ENCODE results near the gene SLC26A6.

The SLC26A6 gene

DNA sequence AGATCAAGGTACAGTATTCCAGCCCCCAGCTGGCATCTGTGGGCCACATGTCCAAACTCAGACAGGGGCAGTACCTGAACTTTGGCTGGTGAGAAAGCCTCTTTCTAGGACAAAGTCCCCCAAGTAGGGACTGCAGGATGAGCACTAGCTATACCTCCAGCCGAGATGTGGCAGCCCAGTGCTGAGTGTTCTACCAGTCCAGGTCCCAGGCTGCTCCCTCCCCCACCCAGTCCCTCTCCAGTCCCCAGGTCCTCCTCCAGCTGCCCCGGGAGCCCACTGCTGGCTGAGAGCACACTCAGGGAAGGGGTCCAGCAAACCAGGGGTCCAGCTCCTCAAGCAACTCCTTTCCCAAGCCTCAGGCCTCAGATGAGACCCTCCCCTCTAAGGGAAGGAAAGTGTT, 1.5 kb downstream of the SLC26A6 start:
- Histone ChIP-seq H3K9me3 (no peaks in the 10 kb centered on the region), H3K36me3 (peaks cover 50% of the 10 kb centered on the region), H4K20me1 (peaks cover 16% of the 10 kb centered on the region), H3K9ac (peak overlapping the region; percentile 34; the same call in 1 of the 2 replicates), H3K4me1 (peaks cover 33% of the 10 kb centered on the region), H3K4me2 (peak overlapping the region; percentile 99), H3K27ac (no peak overlapping the region), H3K4me3 (no peak overlapping the region; the same call in 1 of the 2 replicates), H3K27me3 (no peaks in the 10 kb centered on the region)
- no peak for TF ChIP-seq Cebpa-rat (IDR thresholded peaks at IDR 0.05)

DNA sequence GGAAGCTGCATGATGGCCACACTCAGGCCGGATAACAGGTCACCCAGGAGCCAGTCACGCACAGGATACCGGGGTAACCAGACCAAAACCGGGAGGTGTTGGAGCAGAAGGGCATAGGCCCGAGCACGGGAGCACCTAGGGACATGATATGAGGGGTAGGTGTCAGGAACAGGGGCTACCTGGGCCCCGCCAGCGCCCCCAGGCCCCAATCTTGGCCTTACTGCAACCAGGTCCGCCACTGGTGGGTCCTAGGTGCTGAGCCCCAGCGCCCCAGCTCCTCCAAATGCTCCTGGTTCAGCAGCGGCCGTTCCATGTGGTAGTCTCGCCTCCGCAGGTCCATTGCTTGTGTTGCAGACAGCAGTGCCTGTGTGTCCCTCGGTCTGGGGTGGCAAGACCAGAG, 2.0 kb downstream of the SLC26A6 start:
- TF ChIP-seq Cebpa-rat (IDR thresholded peaks at IDR 0.05): no peak
- Histone ChIP-seq H3K27ac (no peak overlapping the region), H3K27me3 (no peaks in the 10 kb centered on the region), H3K4me3 (no peak overlapping the region), H3K36me3 (peaks cover 55% of the 10 kb centered on the region), H3K4me1 (peaks cover 33% of the 10 kb centered on the region), H3K4me2 (no peak overlapping the region), H4K20me1 (peaks cover 16% of the 10 kb centered on the region), H3K9me3 (no peaks in the 10 kb centered on the region), H3K9ac (peak overlapping the region; percentile 34; the same call in 1 of the 2 replicates)

DNA sequence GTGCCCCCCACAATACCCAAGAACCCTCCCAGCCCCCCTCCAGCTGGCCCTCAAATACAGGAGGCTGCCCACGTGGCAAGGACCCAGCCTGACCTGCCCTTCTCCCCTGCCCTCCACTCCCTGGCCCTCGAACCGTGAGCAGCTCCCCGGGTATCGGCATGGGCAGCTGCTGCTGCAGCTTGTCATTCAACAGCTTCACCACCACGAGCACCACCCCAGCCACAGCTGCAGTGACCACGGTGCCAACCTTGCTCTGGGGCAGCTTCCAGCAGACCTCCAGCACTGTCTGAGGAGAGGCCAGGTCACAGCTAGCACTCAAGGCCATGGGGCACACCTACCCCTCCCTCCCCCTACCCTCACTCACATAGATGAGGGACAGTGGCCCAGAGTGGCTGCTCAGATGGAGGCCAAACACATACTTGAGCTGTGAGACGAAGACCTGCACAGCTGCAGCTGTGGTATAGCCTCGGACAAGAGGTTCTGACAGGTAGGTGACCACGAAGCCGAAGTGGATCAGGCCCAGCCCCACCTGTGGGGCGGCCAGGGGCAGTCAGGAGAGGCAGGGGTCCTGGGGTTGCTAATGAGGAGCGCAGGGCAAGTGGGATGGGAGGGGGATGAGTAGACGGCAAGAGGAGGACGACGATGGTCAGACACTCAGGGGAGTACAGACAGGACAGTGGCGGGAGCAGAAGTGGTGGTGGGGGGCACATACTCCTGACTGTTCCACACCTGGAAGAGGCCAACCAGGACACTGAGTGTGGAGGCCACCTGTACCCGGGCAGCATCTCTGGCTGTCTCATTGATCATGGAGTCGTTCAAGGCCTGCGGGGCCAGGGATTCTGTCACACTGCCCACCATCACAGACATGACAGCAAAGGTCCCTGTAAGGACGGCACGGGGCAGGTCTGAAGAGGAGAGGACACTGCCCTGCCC, 3.5 kb downstream of the SLC26A6 start:
- H3K4me3 ChIP-seq: no peak overlapping the region
- no peak overlapping the region for H3K9ac ChIP-seq
- no peak overlapping the region for H3K4me2 ChIP-seq
- H3K27ac ChIP-seq: no peak overlapping the region
- no peaks in the 10 kb centered on the region for H3K27me3 ChIP-seq
- H3K9me3 ChIP-seq: no peaks in the 10 kb centered on the region
- TF ChIP-seq Cebpa-rat (IDR thresholded peaks at IDR 0.05): no peak
- H4K20me1 ChIP-seq: peaks cover 16% of the 10 kb centered on the region
- peaks cover 26% of the 10 kb centered on the region for H3K4me1 ChIP-seq
- peaks cover 70% of the 10 kb centered on the region for H3K36me3 ChIP-seq

DNA sequence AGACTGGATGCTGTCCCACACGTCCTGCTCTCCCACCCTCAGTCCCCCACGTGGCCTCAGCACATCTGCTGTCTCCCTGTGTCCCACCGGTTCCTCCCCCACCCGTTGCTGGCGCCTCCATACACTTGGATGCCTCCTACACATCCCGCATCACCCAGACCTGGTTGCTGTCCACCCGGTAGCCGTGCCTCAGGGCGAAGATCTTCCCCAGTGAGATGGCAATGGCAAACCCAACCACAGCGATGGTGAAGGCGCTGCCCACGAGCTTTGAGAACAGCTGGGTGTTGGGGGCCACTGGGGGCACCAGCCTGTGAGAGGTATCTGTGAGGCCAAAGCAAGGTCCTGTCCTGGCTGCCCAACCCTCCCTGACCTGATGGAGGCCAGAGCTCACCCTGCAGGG, 4.4 kb downstream of the SLC26A6 start:
- Histone ChIP-seq H3K27me3 (no peaks in the 10 kb centered on the region), H3K4me1 (peaks cover 16% of the 10 kb centered on the region), H3K4me2 (no peak overlapping the region), H3K27ac (no peak overlapping the region), H3K9ac (no peak overlapping the region), H3K9me3 (no peaks in the 10 kb centered on the region), H3K36me3 (peaks cover 79% of the 10 kb centered on the region), H3K4me3 (no peak overlapping the region), H4K20me1 (peaks cover 16% of the 10 kb centered on the region)
- no peak for TF ChIP-seq Cebpa-rat (IDR thresholded peaks at IDR 0.05)

DNA sequence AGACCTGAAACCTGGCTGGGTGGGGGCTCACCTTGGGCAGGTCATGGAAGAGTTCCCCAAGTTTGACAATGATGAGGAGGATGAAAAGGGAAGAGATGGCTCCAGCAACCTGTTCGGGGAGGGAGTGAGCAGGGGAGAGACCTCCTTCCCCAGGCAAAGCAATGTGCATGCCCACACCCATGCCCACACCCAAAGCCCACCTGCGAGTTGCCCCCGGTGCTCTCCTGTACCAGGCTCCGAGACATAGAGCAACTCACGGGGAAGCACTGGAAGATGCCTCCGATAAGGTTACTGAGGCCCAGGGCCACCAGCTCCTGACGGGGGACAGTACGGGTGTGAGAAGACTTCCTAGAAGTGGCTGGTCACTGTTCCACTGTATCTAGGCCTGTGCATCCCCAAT, 4.9 kb downstream of the SLC26A6 start:
- Histone ChIP-seq H3K9me3 (no peaks in the 10 kb centered on the region), H3K4me3 (no peak overlapping the region), H3K4me2 (no peak overlapping the region), H4K20me1 (peaks cover 16% of the 10 kb centered on the region), H3K27ac (no peak overlapping the region), H3K4me1 (peaks cover 15% of the 10 kb centered on the region), H3K9ac (no peak overlapping the region), H3K36me3 (peaks cover 83% of the 10 kb centered on the region), H3K27me3 (no peaks in the 10 kb centered on the region)
- TF ChIP-seq Cebpa-rat (IDR thresholded peaks at IDR 0.05): no peak

DNA sequence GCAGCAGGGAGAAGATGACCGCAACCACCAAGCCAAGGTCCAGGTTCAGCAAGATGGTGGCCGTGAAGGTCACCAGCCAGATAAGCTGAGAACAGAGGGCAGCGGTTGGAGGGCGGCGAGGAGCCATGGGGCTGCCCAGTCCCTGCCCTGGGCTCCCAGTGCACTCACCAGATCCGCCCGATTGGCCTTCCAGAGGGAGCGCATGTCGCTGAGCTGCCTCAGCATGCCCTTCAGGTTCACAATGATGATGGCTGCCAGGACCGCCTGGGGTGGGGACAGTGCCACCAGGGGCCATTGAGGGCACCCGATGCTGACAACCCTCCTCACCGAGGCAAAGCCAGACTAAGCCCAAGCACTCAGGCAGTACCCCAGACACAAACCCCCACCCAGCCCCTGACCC, 5.4 kb downstream of the SLC26A6 start:
- Histone ChIP-seq H3K4me2 (no peak overlapping the region), H4K20me1 (peaks cover 16% of the 10 kb centered on the region), H3K27ac (no peak overlapping the region), H3K9ac (no peak overlapping the region), H3K27me3 (no peaks in the 10 kb centered on the region), H3K36me3 (peaks cover 89% of the 10 kb centered on the region), H3K9me3 (no peaks in the 10 kb centered on the region), H3K4me3 (no peak overlapping the region), H3K4me1 (peaks cover 15% of the 10 kb centered on the region)
- TF ChIP-seq Cebpa-rat (IDR thresholded peaks at IDR 0.05): no peak

DNA sequence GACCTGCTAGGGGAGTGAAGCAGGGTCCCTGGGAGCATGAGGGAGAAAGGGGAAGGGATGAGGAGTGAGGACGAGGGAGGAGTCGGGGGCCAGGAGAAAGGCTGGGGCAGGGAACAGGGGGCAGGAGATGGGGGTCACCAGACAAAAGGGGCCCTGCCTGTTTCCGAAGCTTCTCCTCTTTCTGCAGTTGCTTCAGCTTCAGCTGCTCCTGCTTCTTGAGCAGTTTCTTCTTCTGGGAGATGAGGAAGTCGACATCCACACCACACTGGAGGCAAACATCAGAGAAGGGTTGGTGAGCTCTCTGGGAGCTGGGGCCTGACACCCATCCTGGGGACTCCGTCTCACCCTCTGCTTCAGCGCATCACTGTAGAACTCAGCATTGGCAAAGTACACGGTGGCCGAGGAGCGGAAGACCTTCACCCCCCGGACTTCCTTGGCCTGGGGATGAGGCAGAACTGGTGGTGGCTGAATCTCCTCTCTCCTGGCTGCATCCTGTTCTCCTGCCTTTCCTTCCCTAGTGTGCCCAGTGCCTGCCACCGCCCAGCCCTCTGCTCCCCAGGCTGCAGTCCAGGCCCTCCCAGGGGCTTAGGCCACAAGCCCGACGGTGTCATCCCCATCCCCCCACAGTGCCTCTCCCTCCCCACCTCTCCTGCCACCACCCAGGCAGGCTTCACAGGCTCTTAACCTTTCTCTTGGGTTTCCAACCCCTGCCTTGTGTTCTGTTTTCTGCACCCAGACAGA, 6.8 kb downstream of the SLC26A6 start:
- Histone ChIP-seq H3K27me3 (no peaks in the 10 kb centered on the region), H3K36me3 (peaks cover 96% of the 10 kb centered on the region), H3K4me2 (no peak overlapping the region), H3K4me3 (no peak overlapping the region), H4K20me1 (peaks cover 4% of the 10 kb centered on the region; the same call in 1 of the 2 replicates), H3K9me3 (no peaks in the 10 kb centered on the region), H3K4me1 (peaks cover 2% of the 10 kb centered on the region; the same call in 1 of the 2 replicates), H3K27ac (no peak overlapping the region), H3K9ac (no peak overlapping the region)
- no peak for TF ChIP-seq Cebpa-rat (IDR thresholded peaks at IDR 0.05)

DNA sequence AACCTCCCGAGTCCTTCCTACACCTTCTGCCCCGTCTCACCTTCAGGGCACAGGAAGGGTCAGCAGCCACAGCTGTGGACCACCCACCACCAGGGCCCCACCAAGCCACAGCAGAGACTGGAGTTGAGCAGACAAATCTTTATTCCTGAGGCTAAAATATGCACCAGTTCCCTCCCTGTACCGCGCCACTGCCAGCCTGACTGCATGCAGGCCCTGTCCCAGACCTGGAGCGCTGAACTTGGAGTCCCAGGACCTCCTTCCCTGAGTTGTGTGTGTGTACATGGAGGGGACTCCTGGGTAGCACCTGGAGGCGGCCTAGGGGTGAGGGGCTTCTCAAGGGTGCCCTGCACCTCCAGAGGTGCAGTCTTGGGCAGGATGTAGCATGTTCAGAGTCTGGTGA, 9.7 kb downstream of the SLC26A6 start:
- no peak overlapping the region for H3K4me3 ChIP-seq
- no peaks in the 10 kb centered on the region for H3K4me1 ChIP-seq
- H4K20me1 ChIP-seq: no peaks in the 10 kb centered on the region
- no peaks in the 10 kb centered on the region for H3K9me3 ChIP-seq
- no peak overlapping the region for H3K4me2 ChIP-seq
- H3K36me3 ChIP-seq: peaks cover 82% of the 10 kb centered on the region
- no peak overlapping the region for H3K27ac ChIP-seq
- no peak for TF ChIP-seq Cebpa-rat (IDR thresholded peaks at IDR 0.05)
- H3K9ac ChIP-seq: no peak overlapping the region
- H3K27me3 ChIP-seq: no peaks in the 10 kb centered on the region

DNA sequence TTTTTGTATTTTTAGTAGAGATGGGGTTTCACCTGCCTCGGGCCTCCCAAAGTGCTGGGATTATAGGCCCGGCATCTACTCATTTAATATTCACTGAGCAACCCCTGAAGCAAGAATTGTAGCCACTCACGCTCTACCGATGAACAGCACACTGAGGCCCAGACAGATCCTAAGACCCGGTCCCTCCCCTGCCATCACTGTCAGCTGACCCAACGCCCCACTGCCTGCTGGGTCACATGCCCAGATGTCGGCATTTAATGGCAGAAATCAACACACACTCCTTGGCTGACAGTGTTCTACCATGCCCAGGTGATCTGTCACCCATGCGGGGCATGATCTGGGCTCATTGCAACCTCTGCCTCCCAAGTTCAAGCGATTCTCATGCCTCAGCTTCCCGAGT, 10.5 kb downstream of the SLC26A6 start:
- Histone ChIP-seq H3K4me1 (no peaks in the 10 kb centered on the region), H3K27me3 (no peaks in the 10 kb centered on the region), H3K27ac (no peak overlapping the region), H3K9ac (0 out of 2 replicates have a peak overlapping the region, but pooled peaks have one; percentile 41), H3K36me3 (peaks cover 81% of the 10 kb centered on the region), H3K4me3 (no peak overlapping the region), H4K20me1 (no peaks in the 10 kb centered on the region), H3K4me2 (no peak overlapping the region), H3K9me3 (no peaks in the 10 kb centered on the region)
- TF ChIP-seq Cebpa-rat (IDR thresholded peaks at IDR 0.05): no peak
